AG10803 (cell line): ENCODE results near the gene FAM210A.

Experiments
- DNase-seq: peaks from one replicate; pipeline ENCODE4 v3.0.0; 2010; ENCODE audit warnings: low read depth
- H3K4me3 ChIP-seq: 2 replicates; pipeline ENCODE4 v1.5.1; 2011; ENCODE audit warnings: mild to moderate bottlenecking, low read length, control low read depth
- CTCF ChIP-seq: conservative IDR thresholded peaks from 2 replicates; pipeline ENCODE4 v1.5.1; 2011; ENCODE audit warnings: mild to moderate bottlenecking, low read length, control low read depth, inconsistent platforms

FAM210A gene

DNA sequence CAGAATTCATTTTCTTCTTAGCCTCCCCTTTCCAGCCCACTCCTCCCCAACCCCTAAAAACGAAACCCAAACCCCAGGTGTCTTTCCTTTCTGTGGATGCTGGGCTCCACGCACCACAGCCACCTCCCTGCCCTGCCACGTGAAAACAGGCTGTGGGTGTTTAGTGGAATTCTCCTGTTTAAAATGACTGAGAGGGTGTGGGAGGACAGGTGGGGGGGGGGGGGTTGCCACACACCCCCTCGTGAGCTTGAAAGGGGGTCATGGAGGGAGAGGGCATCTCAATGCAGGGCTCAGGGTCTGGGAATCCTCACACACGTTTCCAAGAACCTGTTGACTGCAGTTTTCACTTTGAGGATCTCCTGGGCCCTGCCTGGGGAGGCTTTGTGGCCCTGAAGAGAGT lies 110.3 kb downstream of the FAM210A start:
- no peak overlapping the region for H3K4me3 ChIP-seq
- TF ChIP-seq CTCF: no peak
- no peak for DNase-seq

DNA sequence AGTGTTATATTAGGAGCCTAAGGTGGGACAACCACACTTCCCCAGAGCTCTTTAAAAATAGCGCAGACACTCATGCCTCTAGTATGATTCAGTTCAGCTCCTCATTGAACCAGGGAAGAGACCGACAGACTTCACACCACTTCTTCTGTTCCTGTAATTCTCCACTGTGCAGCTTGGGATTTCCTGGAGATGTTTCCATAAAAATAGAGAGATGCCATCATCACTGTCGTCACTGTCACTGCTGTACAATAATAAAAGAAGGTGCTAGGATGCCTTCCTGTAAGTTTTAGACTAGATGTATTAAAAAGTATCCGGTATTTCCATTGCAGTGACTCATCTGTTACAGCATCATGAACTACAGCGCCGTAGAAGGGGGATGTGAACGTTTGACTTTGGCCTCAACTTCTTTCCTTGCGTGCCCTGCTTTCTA lies 110.9 kb downstream of the FAM210A start:
- peak; percentile 11 for DNase-seq
- TF ChIP-seq CTCF: no peak
- no peak overlapping the region for H3K4me3 ChIP-seq

DNA sequence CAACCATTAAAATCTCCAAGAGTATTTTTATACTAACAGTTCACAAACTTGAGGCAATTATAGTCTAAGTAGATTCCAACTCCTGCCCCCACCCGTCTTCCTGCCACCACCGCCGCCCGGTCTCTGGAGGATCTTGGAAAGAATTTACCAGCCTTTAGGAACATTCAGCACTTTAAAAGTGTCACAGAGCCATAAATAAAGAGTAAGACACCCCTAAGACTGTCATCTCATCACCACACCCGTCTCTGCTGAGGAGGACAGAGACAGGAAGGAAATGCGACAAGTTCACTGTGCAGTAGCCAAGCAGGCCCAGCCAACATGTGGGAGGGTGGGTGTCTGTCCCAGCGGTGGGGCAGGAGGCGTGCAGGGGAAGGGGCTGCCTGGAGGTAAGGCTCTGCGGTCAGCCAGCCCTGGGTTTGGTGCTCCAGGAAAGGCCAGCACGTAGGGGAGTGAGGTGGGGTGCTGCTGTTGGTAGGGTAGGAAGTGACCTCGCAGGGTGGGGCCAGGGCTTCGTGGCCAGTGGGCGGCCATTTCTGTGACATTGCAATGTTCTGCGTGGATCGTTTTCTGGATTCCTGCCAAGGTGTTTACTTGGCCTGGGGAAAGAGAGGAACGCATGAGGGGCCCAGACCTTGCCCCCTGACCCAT lies 111.6 kb downstream of the FAM210A start:
- no peak for DNase-seq
- H3K4me3 ChIP-seq: no peak overlapping the region
- TF ChIP-seq CTCF: no peak

DNA sequence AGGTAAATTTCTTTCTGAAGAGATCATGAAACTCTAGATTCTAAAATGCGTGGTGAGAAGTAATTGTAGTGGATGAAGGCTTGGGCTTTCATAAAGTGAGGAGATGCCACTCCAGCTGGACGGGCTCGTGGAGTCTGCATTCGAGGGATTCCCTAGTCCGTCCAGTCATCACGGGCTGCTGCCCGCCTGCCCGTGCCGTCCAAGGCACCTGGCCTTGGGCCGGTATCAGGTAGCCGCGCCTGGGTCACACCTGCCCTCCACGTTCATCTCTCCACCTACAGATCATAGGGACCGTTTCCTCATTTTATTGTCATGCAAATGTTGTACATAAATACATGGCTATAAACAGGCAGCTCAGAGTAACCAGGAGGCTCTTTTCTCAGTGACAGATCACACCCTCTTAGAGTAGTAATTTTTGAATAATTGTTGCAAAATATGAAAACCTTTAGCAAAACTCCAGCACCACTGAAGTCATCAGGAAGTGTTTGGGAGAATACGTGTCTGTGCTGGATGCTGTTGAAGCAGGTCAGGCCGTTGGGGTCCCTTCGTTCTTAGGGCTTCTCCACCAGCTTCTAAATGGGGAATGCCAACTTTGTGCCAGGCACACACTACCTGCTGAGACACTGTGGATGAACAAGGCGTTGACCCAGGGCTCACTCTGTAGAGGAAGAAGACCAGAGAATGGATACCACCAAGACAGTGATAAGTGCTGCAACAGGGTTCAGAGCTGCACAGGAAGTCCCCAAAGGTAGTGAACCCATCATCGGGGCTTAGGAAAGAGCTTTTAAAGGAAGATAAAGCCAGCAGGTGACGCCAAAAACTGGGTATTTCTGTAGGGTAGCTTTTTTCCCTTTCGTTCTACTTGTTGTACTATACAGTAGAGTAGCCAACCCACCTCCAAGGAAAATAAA lies 112.5 kb downstream of the FAM210A start:
- DNase-seq: no peak
- TF ChIP-seq CTCF: no peak
- H3K4me3 ChIP-seq: no peak overlapping the region
